Measurements from ENCODE around the gene ARL14EPL. TPM values are rescaled to one million over a fixed set of nuclear protein-coding genes. Genes with fewer than 3 reads are reported as not detected.
"Not testable (repeated sequence)": the region's sequence is repeated elsewhere in the genome, so short reads cannot be mapped to it uniquely, and the experiment has no call there.

ARL14EPL gene
- total RNA-seq, 1 donor from 2014 or later: not detected

GRCh38 chr5:116090302-116090701 is 58.0 kb downstream of the ARL14EPL start:
- peaks cover 5% of the 10 kb centered on the region for H3K4me1 ChIP-seq
- H3K9ac ChIP-seq: no peak overlapping the region
- H2AFZ ChIP-seq (replicated peaks): no peak overlapping the region
- H3K9me3 ChIP-seq (ENCODE audit: low read depth): no peaks in the 10 kb centered on the region
- peaks cover 2% of the 10 kb centered on the region for H3K27me3 Mint-ChIP-seq (ENCODE audit: insufficient read depth, low read depth)
- H3K9me3 Mint-ChIP-seq: no peaks in the 10 kb centered on the region
- no peak for DNase-seq (ENCODE audit: low spot score)
- H3F3A ChIP-seq (ENCODE audit: low read depth): no peaks in the 10 kb centered on the region
- H3K79me2 ChIP-seq (ENCODE audit: low read depth): peaks cover 17% of the 10 kb centered on the region
- H3K36me3 ChIP-seq: no peaks in the 10 kb centered on the region
- no peaks in the 10 kb centered on the region for H4K20me1 ChIP-seq (ENCODE audit: low read depth)
- H3K27me3 ChIP-seq: no peaks in the 10 kb centered on the region
- H3K4me1 Mint-ChIP-seq: peaks cover 7% of the 10 kb centered on the region
- TF ChIP-seq CTCF (IDR thresholded peaks at IDR 0.05) (no peak), EZH2 (IDR thresholded peaks at IDR 0.05) (no peak), EZH2phosphoT487 (IDR thresholded peaks at IDR 0.05) (no peak)
- peaks cover 9% of the 10 kb centered on the region for H3K36me3 Mint-ChIP-seq
- H3K27ac Mint-ChIP-seq: no peak overlapping the region
- no peak overlapping the region for H3K27ac ChIP-seq
- no peak overlapping the region for H3K4me3 Mint-ChIP-seq
- H3K4me2 ChIP-seq: no peak overlapping the region
- no peak overlapping the region for H3K4me3 ChIP-seq

GRCh38 chr5:116091416-116091815 is 59.1 kb downstream of the ARL14EPL start:
- Mint-ChIP-seq H3K36me3 (peaks cover 9% of the 10 kb centered on the region), H3K9me3 (no peaks in the 10 kb centered on the region), H3K27ac (no peak overlapping the region), H3K4me3 (no peak overlapping the region), H3K4me1 (no peaks in the 10 kb centered on the region), H3K27me3 (ENCODE audit: insufficient read depth, low read depth) (no peaks in the 10 kb centered on the region)
- Histone ChIP-seq H4K20me1 (ENCODE audit: low read depth) (no peaks in the 10 kb centered on the region), H3K36me3 (peaks cover 3% of the 10 kb centered on the region), H3K27me3 (no peaks in the 10 kb centered on the region), H3K9me3 (ENCODE audit: low read depth) (no peaks in the 10 kb centered on the region), H3K27ac (no peak overlapping the region), H3K4me2 (no peak overlapping the region), H2AFZ (replicated peaks) (no peak overlapping the region), H3K79me2 (ENCODE audit: low read depth) (peaks cover 6% of the 10 kb centered on the region), H3K4me1 (no peaks in the 10 kb centered on the region), H3K4me3 (no peak overlapping the region), H3F3A (ENCODE audit: low read depth) (no peaks in the 10 kb centered on the region), H3K9ac (no peak overlapping the region)
- no peak for TF ChIP-seq CTCF (IDR thresholded peaks at IDR 0.05)
- no peak for TF ChIP-seq EZH2phosphoT487 (IDR thresholded peaks at IDR 0.05)
- DNase-seq (ENCODE audit: low spot score): no peak

GRCh38 chr5:116097301-116097700 is 65.0 kb downstream of the ARL14EPL start:
- Mint-ChIP-seq H3K27ac (no peak overlapping the region), H3K4me1 (no peaks in the 10 kb centered on the region), H3K9me3 (no peaks in the 10 kb centered on the region), H3K36me3 (peaks cover 27% of the 10 kb centered on the region), H3K4me3 (no peak overlapping the region), H3K27me3 (ENCODE audit: insufficient read depth, low read depth) (no peaks in the 10 kb centered on the region)
- no peak for DNase-seq (ENCODE audit: low spot score)
- Histone ChIP-seq H3K27ac (no peak overlapping the region), H3K27me3 (no peaks in the 10 kb centered on the region), H2AFZ (replicated peaks) (no peak overlapping the region), H3K9me3 (ENCODE audit: low read depth) (no peaks in the 10 kb centered on the region), H3F3A (ENCODE audit: low read depth) (no peaks in the 10 kb centered on the region), H3K79me2 (ENCODE audit: low read depth) (no peaks in the 10 kb centered on the region), H3K4me2 (no peak overlapping the region), H3K9ac (no peak overlapping the region), H3K4me3 (no peak overlapping the region), H4K20me1 (ENCODE audit: low read depth) (no peaks in the 10 kb centered on the region), H3K4me1 (no peaks in the 10 kb centered on the region), H3K36me3 (peaks cover 7% of the 10 kb centered on the region)
- no peak for TF ChIP-seq EZH2phosphoT487 (IDR thresholded peaks at IDR 0.05)

DNA sequence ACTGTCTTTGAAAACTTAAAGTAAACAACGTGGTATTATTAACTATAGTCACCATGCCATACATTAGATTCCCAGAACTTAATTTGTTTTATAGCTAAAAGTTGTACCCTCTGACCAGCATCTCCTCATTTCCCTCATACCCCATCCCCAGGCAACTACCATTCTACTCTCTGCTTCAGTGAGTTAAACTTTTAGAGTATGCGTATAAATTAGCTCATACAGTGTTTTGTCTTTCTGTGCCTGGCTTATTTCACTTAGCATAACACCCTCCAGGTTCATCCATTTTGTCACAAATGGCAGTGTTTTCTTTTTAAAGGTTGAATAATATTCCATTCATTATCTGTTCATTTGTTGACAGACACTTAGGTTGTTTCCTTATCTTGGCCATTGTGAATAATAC is 66.7 kb downstream of the ARL14EPL start:
- TF ChIP-seq EZH2phosphoT487 (IDR thresholded peaks at IDR 0.05) (no peak), EZH2 (IDR thresholded peaks at IDR 0.05) (no peak), CTCF (IDR thresholded peaks at IDR 0.05) (no peak)
- no peaks in the 10 kb centered on the region for H3K4me1 ChIP-seq
- no peaks in the 10 kb centered on the region for H3K27me3 Mint-ChIP-seq (ENCODE audit: insufficient read depth, low read depth)
- no peak overlapping the region for H3K4me3 ChIP-seq
- H3K27ac Mint-ChIP-seq: no peak overlapping the region
- H3K9me3 ChIP-seq (ENCODE audit: low read depth): no peaks in the 10 kb centered on the region
- no peak for DNase-seq (ENCODE audit: low spot score)
- no peaks in the 10 kb centered on the region for H3K79me2 ChIP-seq (ENCODE audit: low read depth)
- no peaks in the 10 kb centered on the region for H3F3A ChIP-seq (ENCODE audit: low read depth)
- no peak overlapping the region for H2AFZ ChIP-seq (replicated peaks)
- no peak overlapping the region for H3K9ac ChIP-seq
- H3K27ac ChIP-seq: no peak overlapping the region
- no peaks in the 10 kb centered on the region for H4K20me1 ChIP-seq (ENCODE audit: low read depth)
- peaks cover 7% of the 10 kb centered on the region for H3K36me3 ChIP-seq
- H3K4me2 ChIP-seq: no peak overlapping the region
- no peaks in the 10 kb centered on the region for H3K27me3 ChIP-seq
- H3K4me1 Mint-ChIP-seq: no peaks in the 10 kb centered on the region
- no peaks in the 10 kb centered on the region for H3K9me3 Mint-ChIP-seq
- H3K36me3 Mint-ChIP-seq: peaks cover 25% of the 10 kb centered on the region
- no peak overlapping the region for H3K4me3 Mint-ChIP-seq

- not testable (repeated sequence) for H3K9ac ChIP-seq; H3K4me2 ChIP-seq; H3K27ac Mint-ChIP-seq; H3K4me3 Mint-ChIP-seq; H3K27ac ChIP-seq; H3K27me3 Mint-ChIP-seq (ENCODE audit: insufficient read depth, low read depth); DNase-seq (ENCODE audit: low spot score); H3F3A ChIP-seq (ENCODE audit: low read depth); H3K4me3 ChIP-seq; H3K27me3 ChIP-seq; H3K9me3 ChIP-seq (ENCODE audit: low read depth); H2AFZ ChIP-seq (replicated peaks); H3K4me1 Mint-ChIP-seq; H3K36me3 ChIP-seq; H4K20me1 ChIP-seq (ENCODE audit: low read depth); H3K79me2 ChIP-seq (ENCODE audit: low read depth); H3K4me1 ChIP-seq
- peaks cover 14% of the 10 kb centered on the region for H3K9me3 Mint-ChIP-seq
- peaks cover 36% of the 10 kb centered on the region for H3K36me3 Mint-ChIP-seq
Observed at GRCh38 chr5:116104941-116105340, 72.7 kb downstream of the ARL14EPL start.

All from neural progenitor cell (in vitro differentiated cells).